Caco-2 (cell line): Measurements from ENCODE around the gene TMC1. TPM values are rescaled to one million over a fixed set of nuclear protein-coding genes. Genes with fewer than 3 reads are reported as not detected.

ENCODE experiments used
- BruUV-seq: library from RNA; stranded (reverse); fragments of 400-500 nt; replicated peaks from 2 replicates; lab custom pipeline; 2021; lab: Mats Ljungman, UMichigan
- CTCF ChIA-PET: fragments of 300-600 bp; sonication (Branson Sonifier 250); formaldehyde crosslinking; loops from one replicate; lab custom pipeline; 2022; ENCODE audit warnings: antibody characterized with exemption; lab: Charles Lee
- POLR2A ChIA-PET: fragments of 300-600 bp; sonication (Branson Sonifier 250); formaldehyde crosslinking; loops from one replicate; lab custom pipeline; 2022; ENCODE audit warnings: antibody characterized with exemption; lab: Charles Lee
- DNase-seq, 2 experiments: peaks; one replicate each; pipeline versions ENCODE4 v3.0.0 to v3.0.0-alpha.2; 2020 to 2022
- H3K27me3 ChIP-seq: replicated peaks from 2 replicates; pipeline ENCODE4 v1.6.0; 2011; ENCODE audit warnings: low read length; ENCODE audit not compliant: control insufficient read depth, insufficient read depth
- H3K36me3 ChIP-seq: 2 replicates; pipeline ENCODE4 v1.5.1; 2011; ENCODE audit warnings: low read length; ENCODE audit not compliant: control insufficient read depth, insufficient read depth
- H3K4me1 ChIP-seq: fragments of 250-450 bp; sonication (Bioruptor Pico); 2 replicates; pipeline ENCODE4 v1.5.1; 2020; ENCODE audit warnings: mild to moderate bottlenecking
- H3K4me3 ChIP-seq: 2 replicates; pipeline ENCODE4 v1.5.1; 2011; ENCODE audit warnings: low read depth, mild to moderate bottlenecking, control low read depth, low read length
- H3K9me3 ChIP-seq: fragments of 250-450 bp; sonication (Bioruptor Pico); 2 replicates; pipeline ENCODE4 v1.5.1; 2020; ENCODE audit warnings: mild to moderate bottlenecking, moderate library complexity
- H3K27ac Mint-ChIP-seq: one replicate; pipeline ENCODE4 v1.8.0; 2022; ENCODE audit warnings: mixed read lengths; ENCODE audit not compliant: unreplicated experiment
- H3K27me3 Mint-ChIP-seq: one replicate; pipeline ENCODE4 v1.8.0; 2022; ENCODE audit warnings: mixed read lengths; ENCODE audit not compliant: insufficient read depth, unreplicated experiment
- H3K36me3 Mint-ChIP-seq: one replicate; pipeline ENCODE4 v1.8.0; 2022; ENCODE audit warnings: mild to moderate bottlenecking, mixed read lengths; ENCODE audit not compliant: insufficient read depth, unreplicated experiment
- H3K4me1 Mint-ChIP-seq: one replicate; pipeline ENCODE4 v1.8.0; 2022; ENCODE audit warnings: low read depth, mixed read lengths; ENCODE audit not compliant: unreplicated experiment
- H3K4me3 Mint-ChIP-seq: one replicate; pipeline ENCODE4 v1.8.0; 2022; ENCODE audit warnings: mild to moderate bottlenecking, moderate library complexity, mixed read lengths; ENCODE audit not compliant: unreplicated experiment
- H3K9me3 Mint-ChIP-seq: one replicate; pipeline ENCODE4 v1.8.0; 2022; ENCODE audit warnings: mixed read lengths; ENCODE audit not compliant: unreplicated experiment
- intact Hi-C: fragments of 100-400 bp; cut with micrococcal nuclease; formaldehyde crosslinking; loops from one replicate; pipeline ENCODE4 v1.10.0; 2022; ENCODE audit not compliant: unreplicated experiment
- total RNA-seq: library from RNA; stranded (reverse); gene quantifications from 2 replicates; pipeline ENCODE4 v1.2.3, GENCODE V29; 2022
- TF ChIP-seq, protein P1 (sequence below), 2 experiments: fragments of 200-600 bp in 1 of 2; IDR thresholded peaks; 1 replicate in 1 of 2; 2 replicates in 1 of 2; pipeline versions ENCODE4 v1.5.1 to v1.8.0; 2011 to 2022; ENCODE audit warnings: antibody characterized with exemption in 1 of 2, control low read depth in 1 of 2, inconsistent platforms in 1 of 2, low read depth in 1 of 2, low read length in 1 of 2, mild to moderate bottlenecking in 1 of 2, moderate library complexity in 1 of 2; ENCODE audit not compliant: insufficient read depth in 1 of 2, severe bottlenecking in 1 of 2, unreplicated experiment in 1 of 2

The TMC1 gene
- total RNA-seq, 1 experiment from 2014 or later: not detected

- POLR2A ChIA-PET: no interaction called here
Measured at GRCh38 chr9:72533322-72533721, 11.9 kb downstream of the TMC1 start.

DNA sequence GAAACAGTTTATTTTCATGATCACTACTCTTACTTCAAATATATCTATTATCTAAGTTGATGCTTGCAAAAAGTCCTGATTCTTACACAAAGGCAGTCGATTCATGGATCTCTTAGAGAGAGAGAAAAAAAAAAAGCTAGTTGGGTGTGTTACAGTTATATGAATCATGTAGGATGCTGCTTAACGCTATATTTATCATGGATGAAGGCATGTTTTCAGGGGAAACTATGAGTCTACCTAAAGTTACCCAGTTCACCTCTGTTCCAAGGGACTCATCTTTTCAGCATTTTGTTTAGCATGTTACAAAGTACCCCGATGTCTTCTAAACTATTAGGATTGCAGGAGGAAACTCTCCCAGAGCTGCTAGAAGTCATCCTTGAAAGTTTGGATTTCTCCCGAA is 13.5 kb downstream of the TMC1 start:
- no peaks in the 10 kb centered on the region for H3K36me3 ChIP-seq
- Mint-ChIP-seq H3K4me1 (peaks cover 3% of the 10 kb centered on the region), H3K27me3 (no peaks in the 10 kb centered on the region), H3K9me3 (no peaks in the 10 kb centered on the region), H3K4me3 (no peak overlapping the region), H3K27ac (no peak overlapping the region), H3K36me3 (no peaks in the 10 kb centered on the region)
- no peak overlapping the region for H3K4me3 ChIP-seq
- H3K4me1 ChIP-seq: no peaks in the 10 kb centered on the region
- POLR2A ChIA-PET: no interaction called here
- H3K27me3 ChIP-seq: no peaks in the 10 kb centered on the region
- CTCF ChIA-PET: no interaction called here
- no peaks in the 10 kb centered on the region for H3K9me3 ChIP-seq
- TF ChIP-seq, protein P1, sequence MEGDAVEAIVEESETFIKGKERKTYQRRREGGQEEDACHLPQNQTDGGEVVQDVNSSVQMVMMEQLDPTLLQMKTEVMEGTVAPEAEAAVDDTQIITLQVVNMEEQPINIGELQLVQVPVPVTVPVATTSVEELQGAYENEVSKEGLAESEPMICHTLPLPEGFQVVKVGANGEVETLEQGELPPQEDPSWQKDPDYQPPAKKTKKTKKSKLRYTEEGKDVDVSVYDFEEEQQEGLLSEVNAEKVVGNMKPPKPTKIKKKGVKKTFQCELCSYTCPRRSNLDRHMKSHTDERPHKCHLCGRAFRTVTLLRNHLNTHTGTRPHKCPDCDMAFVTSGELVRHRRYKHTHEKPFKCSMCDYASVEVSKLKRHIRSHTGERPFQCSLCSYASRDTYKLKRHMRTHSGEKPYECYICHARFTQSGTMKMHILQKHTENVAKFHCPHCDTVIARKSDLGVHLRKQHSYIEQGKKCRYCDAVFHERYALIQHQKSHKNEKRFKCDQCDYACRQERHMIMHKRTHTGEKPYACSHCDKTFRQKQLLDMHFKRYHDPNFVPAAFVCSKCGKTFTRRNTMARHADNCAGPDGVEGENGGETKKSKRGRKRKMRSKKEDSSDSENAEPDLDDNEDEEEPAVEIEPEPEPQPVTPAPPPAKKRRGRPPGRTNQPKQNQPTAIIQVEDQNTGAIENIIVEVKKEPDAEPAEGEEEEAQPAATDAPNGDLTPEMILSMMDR (IDR thresholded peaks at IDR 0.05; ENCODE audit: insufficient read depth in 1 of 2, low read depth in 1 of 2, low read length in 1 of 2, severe bottlenecking in 1 of 2, unreplicated experiment in 1 of 2): no peak
- BruUV-seq: no TSS peak
- DNase-seq: no peak
- intact Hi-C loops: no loop called here

More at GRCh38 chr9:72533322-72533721, 11.9 kb downstream of the TMC1 start:
- Mint-ChIP-seq H3K4me1 (no peaks in the 10 kb centered on the region), H3K4me3 (no peak overlapping the region), H3K27ac (no peak overlapping the region), H3K36me3 (no peaks in the 10 kb centered on the region), H3K9me3 (no peaks in the 10 kb centered on the region), H3K27me3 (no peaks in the 10 kb centered on the region)
- intact Hi-C loops: no loop called here
- H3K4me1 ChIP-seq: no peaks in the 10 kb centered on the region
- H3K4me3 ChIP-seq: no peak overlapping the region
- H3K9me3 ChIP-seq: no peaks in the 10 kb centered on the region
- CTCF ChIA-PET: no interaction called here
- TF ChIP-seq, protein P1 (IDR thresholded peaks at IDR 0.05; ENCODE audit: insufficient read depth in 1 of 2, low read depth in 1 of 2, low read length in 1 of 2, severe bottlenecking in 1 of 2, unreplicated experiment in 1 of 2): no peak
- H3K36me3 ChIP-seq: no peaks in the 10 kb centered on the region
- DNase-seq: no peak
- H3K27me3 ChIP-seq: no peaks in the 10 kb centered on the region
- no TSS peak for BruUV-seq

GRCh38 chr9:72537011-72537545 is 15.7 kb downstream of the TMC1 start:
- intact Hi-C loops: no loop called here
- Mint-ChIP-seq H3K9me3 (no peaks in the 10 kb centered on the region), H3K4me3 (no peak overlapping the region), H3K27ac (no peak overlapping the region), H3K36me3 (no peaks in the 10 kb centered on the region), H3K27me3 (no peaks in the 10 kb centered on the region), H3K4me1 (peaks cover 21% of the 10 kb centered on the region)
- Histone ChIP-seq H3K4me3 (no peak overlapping the region), H3K27me3 (no peaks in the 10 kb centered on the region), H3K9me3 (no peaks in the 10 kb centered on the region), H3K4me1 (no peaks in the 10 kb centered on the region), H3K36me3 (no peaks in the 10 kb centered on the region)
- POLR2A ChIA-PET: no interaction called here
- TF ChIP-seq, protein P1 (IDR thresholded peaks at IDR 0.05; ENCODE audit: insufficient read depth in 1 of 2, low read depth in 1 of 2, low read length in 1 of 2, severe bottlenecking in 1 of 2, unreplicated experiment in 1 of 2): no peak
- CTCF ChIA-PET: no interaction called here
- DNase-seq: no peak
- BruUV-seq: no TSS peak
